RWPE1 (cell line): Measurements from ENCODE around the gene CCDC182.

Source experiments
- CTCF ChIA-PET: fragments of 350-600 bp; sonication (Branson Sonifier 250); formaldehyde crosslinking; extraction: SDS; loops from one replicate; lab custom pipeline; 2021; lab: Yijun Ruan, JAX
- POLR2A ChIA-PET: fragments of 400-600 bp; formaldehyde crosslinking; extraction: SDS; loops from one replicate; lab custom pipeline; 2020; ENCODE audit warnings: antibody characterized with exemption; ENCODE audit not compliant: low non-redundant PET; lab: Yijun Ruan, JAX
- DNase-seq: peaks from one replicate; pipeline ENCODE4 v3.0.0; 2012; ENCODE audit warnings: low spot score
- H3K27ac ChIP-seq: fragments of 450-650 bp; 2 replicates; pipeline ENCODE4 v1.5.1; 2017
- CTCF ChIP-seq: fragments of 450-650 bp; conservative IDR thresholded peaks from 2 replicates; pipeline ENCODE4 v1.5.1; 2017; ENCODE audit warnings: low read depth, mild to moderate bottlenecking

CCDC182 gene

GRCh38 chr17:57722704-57723043, 22.4 kb downstream of the CCDC182 start:
- POLR2A ChIA-PET: no interaction called here
- no peak for TF ChIP-seq CTCF

GRCh38 chr17:57721967-57722703, 23.0 kb downstream of the CCDC182 start:
- DNase-seq: no peak

More at GRCh38 chr17:57722704-57723043, 22.4 kb downstream of the CCDC182 start:
- no peak for DNase-seq
- H3K27ac ChIP-seq: no peak overlapping the region
- CTCF ChIA-PET: no interaction called here

GRCh38 chr17:57720386-57721035, 24.6 kb downstream of the CCDC182 start:
- ChIA-PET CTCF (no interaction called here), POLR2A (no interaction called here)
- DNase-seq: no peak
- H3K27ac ChIP-seq: no peak overlapping the region
- TF ChIP-seq CTCF: no peak

More at GRCh38 chr17:57721967-57722703, 23.0 kb downstream of the CCDC182 start:
- no peak for TF ChIP-seq CTCF
- POLR2A ChIA-PET: no interaction called here
- H3K27ac ChIP-seq: no peak overlapping the region
- CTCF ChIA-PET: no interaction called here

GRCh38 chr17:57718878-57719277, 26.2 kb downstream of the CCDC182 start:
- POLR2A ChIA-PET: no interaction called here
- H3K27ac ChIP-seq: no peak overlapping the region
- no peak for TF ChIP-seq CTCF
- no peak for DNase-seq
- CTCF ChIA-PET: no interaction called here

GRCh38 chr17:57715981-57716380, 29.1 kb downstream of the CCDC182 start:
- CTCF ChIA-PET: no interaction called here
- POLR2A ChIA-PET: no interaction called here
- no peak for TF ChIP-seq CTCF
- DNase-seq: no peak
- no peak overlapping the region for H3K27ac ChIP-seq

GRCh38 chr17:57714665-57715180, 30.4 kb downstream of the CCDC182 start:
- H3K27ac ChIP-seq: no peak overlapping the region
- no peak for TF ChIP-seq CTCF
- ChIA-PET CTCF (no interaction called here), POLR2A (no interaction called here)
- no peak for DNase-seq
